Measurements from ENCODE around the gene RBM28.

Gene RBM28

GRCh38 chr7:128381161-128381821 is 37.6 kb upstream of the RBM28 start:
- ATAC-seq (ENCODE audit: low read depth) (peak; percentile 39), DNase-seq (ENCODE audit: low spot score in 2 of 2) (no peak)
- H3K4me1 Mint-ChIP-seq = no peaks in the 10 kb centered on the region
- no peak overlapping the region for H3K4me3 Mint-ChIP-seq
- H3K9me3 Mint-ChIP-seq = no peaks in the 10 kb centered on the region
- no peak overlapping the region for H3K27ac Mint-ChIP-seq
- H3K27me3 Mint-ChIP-seq = no peaks in the 10 kb centered on the region
- H3K36me3 Mint-ChIP-seq = no peaks in the 10 kb centered on the region

GRCh38 chr7:128380483-128381106 is 36.9 kb upstream of the RBM28 start:
- no peaks in the 10 kb centered on the region for H3K9me3 Mint-ChIP-seq
- no peak overlapping the region for H3K27ac Mint-ChIP-seq
- H3K4me3 Mint-ChIP-seq = no peak overlapping the region
- H3K4me1 Mint-ChIP-seq = no peaks in the 10 kb centered on the region
- H3K27me3 Mint-ChIP-seq = no peaks in the 10 kb centered on the region
- no peaks in the 10 kb centered on the region for H3K36me3 Mint-ChIP-seq
- no peak for DNase-seq (ENCODE audit: low spot score in 2 of 2)
- ATAC-seq (ENCODE audit: low read depth) = no peak

- ATAC-seq (ENCODE audit: low read depth) (no peak), DNase-seq (ENCODE audit: low spot score in 2 of 2) (no peak)
- no peaks in the 10 kb centered on the region for H3K9me3 Mint-ChIP-seq
- no peak overlapping the region for H3K27ac Mint-ChIP-seq
- no peaks in the 10 kb centered on the region for H3K36me3 Mint-ChIP-seq
- no peaks in the 10 kb centered on the region for H3K4me1 Mint-ChIP-seq
- no peaks in the 10 kb centered on the region for H3K27me3 Mint-ChIP-seq
- H3K4me3 Mint-ChIP-seq = no peak overlapping the region
Observed at GRCh38 chr7:128379900-128380479, 36.3 kb upstream of the RBM28 start.

GRCh38 chr7:128378637-128379036 is 34.9 kb upstream of the RBM28 start:
- peaks cover 4% of the 10 kb centered on the region for H3K27me3 Mint-ChIP-seq
- ATAC-seq (ENCODE audit: low read depth) (no peak), DNase-seq (ENCODE audit: low spot score in 2 of 2) (no peak)
- peaks cover 4% of the 10 kb centered on the region for H3K9me3 Mint-ChIP-seq
- H3K36me3 Mint-ChIP-seq = peaks cover 2% of the 10 kb centered on the region
- H3K27ac Mint-ChIP-seq = no peak overlapping the region
- H3K4me1 Mint-ChIP-seq = no peaks in the 10 kb centered on the region
- no peak overlapping the region for H3K4me3 Mint-ChIP-seq

- H3K9me3 Mint-ChIP-seq = peaks cover 4% of the 10 kb centered on the region
- no peak overlapping the region for H3K27ac Mint-ChIP-seq
- DNase-seq (ENCODE audit: low spot score in 2 of 2) (no peak), ATAC-seq (ENCODE audit: low read depth) (no peak)
- H3K4me1 Mint-ChIP-seq = no peaks in the 10 kb centered on the region
- H3K36me3 Mint-ChIP-seq = peaks cover 4% of the 10 kb centered on the region
- no peak overlapping the region for H3K4me3 Mint-ChIP-seq
- H3K27me3 Mint-ChIP-seq = peaks cover 8% of the 10 kb centered on the region
Observed at GRCh38 chr7:128376077-128376476, 32.4 kb upstream of the RBM28 start.

- no peaks in the 10 kb centered on the region for H3K4me1 Mint-ChIP-seq
- no peak for ATAC-seq (ENCODE audit: low read depth)
- H3K9me3 Mint-ChIP-seq = peaks cover 4% of the 10 kb centered on the region
- DNase-seq (ENCODE audit: low spot score in 2 of 2) = no peak
- peaks cover 4% of the 10 kb centered on the region for H3K36me3 Mint-ChIP-seq
- no peak overlapping the region for H3K4me3 Mint-ChIP-seq
- no peak overlapping the region for H3K27ac Mint-ChIP-seq
- H3K27me3 Mint-ChIP-seq = peaks cover 10% of the 10 kb centered on the region
Observed at GRCh38 chr7:128374041-128374440, 30.3 kb upstream of the RBM28 start.

- DNase-seq (ENCODE audit: low spot score in 2 of 2) (no peak), ATAC-seq (ENCODE audit: low read depth) (no peak)
- Mint-ChIP-seq H3K4me3 (no peak overlapping the region), H3K27me3 (peaks cover 10% of the 10 kb centered on the region), H3K36me3 (peaks cover 4% of the 10 kb centered on the region), H3K27ac (no peak overlapping the region), H3K9me3 (peaks cover 4% of the 10 kb centered on the region), H3K4me1 (no peaks in the 10 kb centered on the region)
Observed at GRCh38 chr7:128373606-128374005, 29.9 kb upstream of the RBM28 start.

GRCh38 chr7:128370491-128370890 is 26.8 kb upstream of the RBM28 start:
- no peak for DNase-seq (ENCODE audit: low spot score in 2 of 2)
- no peak for ATAC-seq (ENCODE audit: low read depth)
- Mint-ChIP-seq H3K27ac (no peak overlapping the region), H3K9me3 (peaks cover 4% of the 10 kb centered on the region), H3K36me3 (peaks cover 4% of the 10 kb centered on the region), H3K4me3 (no peak overlapping the region), H3K4me1 (no peaks in the 10 kb centered on the region), H3K27me3 (peaks cover 16% of the 10 kb centered on the region)

- Mint-ChIP-seq H3K36me3 (peaks cover 2% of the 10 kb centered on the region), H3K4me1 (peaks cover 4% of the 10 kb centered on the region), H3K27me3 (peaks cover 30% of the 10 kb centered on the region), H3K9me3 (no peaks in the 10 kb centered on the region), H3K27ac (no peak overlapping the region), H3K4me3 (no peak overlapping the region)
- DNase-seq (ENCODE audit: low spot score in 2 of 2) (no peak), ATAC-seq (ENCODE audit: low read depth) (no peak)
Observed at GRCh38 chr7:128366986-128367385, 23.3 kb upstream of the RBM28 start.

GRCh38 chr7:128366300-128366699 is 22.6 kb upstream of the RBM28 start:
- H3K36me3 Mint-ChIP-seq = no peaks in the 10 kb centered on the region
- ATAC-seq (ENCODE audit: low read depth) = no peak
- H3K9me3 Mint-ChIP-seq = no peaks in the 10 kb centered on the region
- no peak overlapping the region for H3K4me3 Mint-ChIP-seq
- H3K27me3 Mint-ChIP-seq = peaks cover 32% of the 10 kb centered on the region
- H3K4me1 Mint-ChIP-seq = peaks cover 8% of the 10 kb centered on the region
- no peak for DNase-seq (ENCODE audit: low spot score in 2 of 2)
- no peak overlapping the region for H3K27ac Mint-ChIP-seq

- Mint-ChIP-seq H3K27ac (no peak overlapping the region), H3K4me1 (peaks cover 14% of the 10 kb centered on the region), H3K4me3 (no peak overlapping the region), H3K36me3 (no peaks in the 10 kb centered on the region), H3K27me3 (peaks cover 36% of the 10 kb centered on the region), H3K9me3 (no peaks in the 10 kb centered on the region)
- no peak for ATAC-seq (ENCODE audit: low read depth)
- no peak for DNase-seq (ENCODE audit: low spot score in 2 of 2)
Observed at GRCh38 chr7:128365432-128365831, 21.7 kb upstream of the RBM28 start.

- no peak for DNase-seq (ENCODE audit: low spot score in 2 of 2)
- Mint-ChIP-seq H3K27ac (no peak overlapping the region), H3K9me3 (no peaks in the 10 kb centered on the region), H3K4me1 (peaks cover 14% of the 10 kb centered on the region), H3K36me3 (no peaks in the 10 kb centered on the region), H3K27me3 (peaks cover 36% of the 10 kb centered on the region), H3K4me3 (no peak overlapping the region)
- no peak for ATAC-seq (ENCODE audit: low read depth)
Observed at GRCh38 chr7:128364166-128364870, 20.6 kb upstream of the RBM28 start.

GRCh38 chr7:128363261-128363721 is 19.6 kb upstream of the RBM28 start:
- ATAC-seq (ENCODE audit: low read depth) = no peak

GRCh38 chr7:128362670-128363069 is 19.0 kb upstream of the RBM28 start:
- ATAC-seq (ENCODE audit: low read depth) = no peak
- no peaks in the 10 kb centered on the region for H3K36me3 Mint-ChIP-seq

More at GRCh38 chr7:128363261-128363721, 19.6 kb upstream of the RBM28 start:
- H3K9me3 Mint-ChIP-seq = no peaks in the 10 kb centered on the region
- H3K36me3 Mint-ChIP-seq = no peaks in the 10 kb centered on the region
- H3K4me1 Mint-ChIP-seq = peaks cover 14% of the 10 kb centered on the region
- DNase-seq (ENCODE audit: low spot score in 2 of 2) = no peak
- no peak overlapping the region for H3K4me3 Mint-ChIP-seq
- no peak overlapping the region for H3K27ac Mint-ChIP-seq
- H3K27me3 Mint-ChIP-seq = peaks cover 42% of the 10 kb centered on the region

More at GRCh38 chr7:128362670-128363069, 19.0 kb upstream of the RBM28 start:
- Mint-ChIP-seq H3K4me1 (peaks cover 14% of the 10 kb centered on the region), H3K27ac (no peak overlapping the region), H3K9me3 (no peaks in the 10 kb centered on the region), H3K4me3 (peak overlapping the region; percentile 50), H3K27me3 (peaks cover 44% of the 10 kb centered on the region)
- no peak for DNase-seq (ENCODE audit: low spot score in 2 of 2)

Measured in memory B cell (primary cell).